ENCODE data around the gene SALL3.

SALL3 gene

GRCh38 chr18:78994977-78995582 is 15.5 kb downstream of the SALL3 start:
- no peak for DNase-seq (ENCODE audit: low read depth)
- no peak for TF ChIP-seq CTCF (IDR thresholded peaks at IDR 0.05; ENCODE audit: control insufficient read depth, extremely low read depth, insufficient read depth)
- no peak overlapping the region for H3K4me3 ChIP-seq (ENCODE audit: low read depth, low read length)

DNA sequence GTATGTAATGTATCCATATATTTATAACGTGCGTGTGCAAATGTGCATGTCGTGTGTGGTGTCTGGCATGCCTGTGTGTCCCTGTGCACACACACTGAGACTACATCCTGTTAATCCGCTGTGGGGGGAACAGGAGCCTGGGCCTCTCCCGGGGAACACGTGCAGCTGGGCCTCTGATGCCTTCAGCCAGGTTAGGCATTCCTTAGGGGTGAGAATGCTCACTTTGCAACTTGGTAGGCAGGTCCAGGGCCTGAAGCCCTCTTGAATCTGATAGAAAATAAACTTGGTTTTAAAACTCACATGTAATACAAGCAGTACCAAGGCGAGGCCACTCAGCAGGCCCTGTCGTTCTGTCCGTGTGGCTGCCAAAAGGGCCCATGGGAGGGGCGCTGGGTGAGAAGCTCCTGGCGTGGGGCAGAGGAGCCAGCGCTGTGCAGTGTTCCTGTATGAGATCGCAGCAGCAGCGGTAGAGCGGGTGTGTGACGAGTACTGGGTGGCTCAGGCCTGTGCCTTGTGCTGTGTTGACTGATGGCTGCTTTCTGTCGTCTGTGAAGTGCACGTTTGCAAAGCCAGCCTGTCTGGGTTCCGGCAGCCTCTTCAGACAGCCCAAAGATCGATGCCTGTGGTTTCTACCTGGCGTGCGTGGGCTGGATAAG is 16.2 kb downstream of the SALL3 start:
- no peak for TF ChIP-seq CTCF (IDR thresholded peaks at IDR 0.05; ENCODE audit: control insufficient read depth, extremely low read depth, insufficient read depth)
- no peak overlapping the region for H3K4me3 ChIP-seq (ENCODE audit: low read depth, low read length)
- no peak for DNase-seq (ENCODE audit: low read depth)

GRCh38 chr18:78996741-78997490 is 17.3 kb downstream of the SALL3 start:
- no peak for DNase-seq (ENCODE audit: low read depth)
- TF ChIP-seq CTCF (IDR thresholded peaks at IDR 0.05; ENCODE audit: control insufficient read depth, extremely low read depth, insufficient read depth), result no peak
- no peak overlapping the region for H3K4me3 ChIP-seq (ENCODE audit: low read depth, low read length)

GRCh38 chr18:78998371-78999071 is 18.9 kb downstream of the SALL3 start:
- no peak overlapping the region for H3K4me3 ChIP-seq (ENCODE audit: low read depth, low read length)
- no peak for DNase-seq (ENCODE audit: low read depth)
- no peak for TF ChIP-seq CTCF (IDR thresholded peaks at IDR 0.05; ENCODE audit: control insufficient read depth, extremely low read depth, insufficient read depth)

GRCh38 chr18:78999939-79000338 is 20.3 kb downstream of the SALL3 start:
- 0 out of 2 replicates have a peak, but pooled peaks have one; percentile 15 for TF ChIP-seq CTCF (IDR thresholded peaks at IDR 0.05; ENCODE audit: control insufficient read depth, extremely low read depth, insufficient read depth)
- peak; percentile 93 for DNase-seq (ENCODE audit: low read depth)

GRCh38 chr18:79000997-79001396 is 21.4 kb downstream of the SALL3 start:
- no peak for DNase-seq (ENCODE audit: low read depth)
- no peak overlapping the region for H3K4me3 ChIP-seq (ENCODE audit: low read depth, low read length)
- no peak for TF ChIP-seq CTCF (IDR thresholded peaks at IDR 0.05; ENCODE audit: control insufficient read depth, extremely low read depth, insufficient read depth)

More at GRCh38 chr18:78999939-79000338, 20.3 kb downstream of the SALL3 start:
- peak overlapping the region; percentile 40 for H3K4me3 ChIP-seq (ENCODE audit: low read depth, low read length)

All from LNCaP clone FGC (cell line).